Measurements from ENCODE around the gene DNAAF5.
"Not testable (repeated sequence)": the region's sequence is repeated elsewhere in the genome, so short reads cannot be mapped to it uniquely, and the experiment has no call there.

The DNAAF5 gene

GRCh38 chr7:748446-748845, 21.9 kb downstream of the DNAAF5 start:
- no peak for DNase-seq

- DNase-seq = no peak
Measured at GRCh38 chr7:749140-749551, 22.6 kb downstream of the DNAAF5 start.

DNA sequence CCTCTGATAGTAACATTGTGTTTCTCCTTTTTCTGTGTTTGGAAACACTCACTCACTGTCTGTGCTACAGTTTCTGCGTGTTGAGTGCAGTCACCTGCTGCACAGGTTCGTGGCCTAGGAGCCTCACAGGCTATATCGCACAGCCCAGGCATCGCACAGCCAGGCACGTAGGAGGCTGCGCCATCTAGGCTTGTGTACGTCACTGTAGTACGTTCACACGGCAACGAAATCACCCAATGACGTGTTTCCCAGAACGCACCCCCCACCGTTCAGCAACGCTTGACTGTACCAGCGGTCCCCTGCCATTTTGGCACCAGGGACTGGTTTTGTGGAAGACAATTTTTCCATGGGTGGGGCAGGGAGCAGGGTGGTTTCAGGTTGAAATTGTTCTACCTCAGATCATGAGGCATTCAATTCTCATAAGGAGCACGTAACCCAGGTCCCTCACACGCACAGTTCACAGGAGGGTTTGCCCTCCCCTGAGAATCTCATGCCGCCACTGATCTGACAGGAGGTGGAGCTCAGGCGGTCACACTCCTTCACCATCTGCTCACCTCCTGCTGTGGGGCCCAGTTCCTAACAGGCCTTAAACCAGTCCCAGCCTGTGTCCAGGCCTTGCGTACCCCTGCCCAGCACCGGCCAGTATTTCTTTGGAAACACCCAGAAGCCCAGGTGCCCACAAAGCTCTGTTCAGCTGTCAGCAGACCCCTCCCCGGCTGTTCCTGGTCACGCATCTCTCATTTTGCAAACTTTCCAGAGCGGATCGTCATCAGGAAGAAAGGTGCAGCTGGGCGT, 23.8 kb downstream of the DNAAF5 start:
- DNase-seq = no peak

DNA sequence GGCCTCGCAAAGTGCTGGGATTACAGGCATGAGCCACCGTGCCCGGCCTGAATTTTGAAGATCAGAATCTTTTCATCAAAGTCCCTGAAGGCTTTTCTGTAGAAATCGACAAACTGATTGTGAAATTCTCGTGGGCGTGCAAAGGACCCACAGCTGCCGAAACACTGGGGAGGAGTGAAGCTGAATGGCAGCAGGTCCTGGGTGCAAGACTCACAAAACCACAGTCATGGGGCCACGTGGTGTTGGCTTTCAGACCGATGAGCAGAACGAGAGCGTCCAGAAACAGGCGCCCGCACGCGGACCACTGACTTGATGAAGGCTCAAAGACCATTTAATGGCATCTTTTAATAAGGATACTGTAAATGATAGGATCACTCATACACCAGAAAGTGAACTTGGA, 25.3 kb downstream of the DNAAF5 start:
- no peak for DNase-seq

DNA sequence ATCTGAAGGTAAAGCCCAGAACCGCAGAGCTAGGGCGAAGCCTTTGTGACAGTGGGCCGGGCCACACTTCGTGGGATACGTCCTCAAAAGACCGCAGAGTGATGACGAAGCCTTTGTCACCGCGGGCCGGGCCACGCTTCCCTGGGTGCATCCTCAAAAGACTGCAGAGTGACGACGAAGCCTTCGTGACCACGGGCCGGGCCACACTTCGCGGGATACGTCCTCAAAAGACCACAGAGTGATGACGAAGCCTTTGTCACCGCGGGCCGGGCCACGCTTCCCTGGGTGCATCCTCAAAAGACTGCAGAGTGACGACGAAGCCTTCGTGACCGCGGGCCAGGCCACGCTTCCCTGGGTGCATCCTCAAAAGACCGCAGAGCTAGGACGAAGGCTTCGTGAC, 25.8 kb downstream of the DNAAF5 start:
- DNase-seq = not testable (repeated sequence)

DNA sequence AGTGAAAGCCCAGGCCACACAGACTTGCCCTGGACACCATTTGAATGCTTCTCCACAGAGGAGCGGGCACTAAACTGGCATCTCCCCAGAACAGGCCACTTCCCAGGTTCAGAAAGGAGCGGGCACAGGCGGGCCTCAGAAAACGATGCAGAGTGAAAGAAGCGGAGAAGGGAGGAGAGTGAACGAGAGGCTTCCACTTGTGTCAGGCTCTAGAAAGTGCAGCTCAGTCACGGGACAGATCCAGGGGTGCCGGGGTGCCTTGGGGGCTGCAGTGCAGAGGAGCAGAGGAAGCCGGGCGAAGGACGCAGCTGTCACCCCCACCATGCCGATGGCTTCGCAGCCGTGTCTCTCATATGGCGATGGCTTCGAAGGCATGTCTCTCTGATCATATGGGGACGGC, 26.7 kb downstream of the DNAAF5 start:
- no peak for DNase-seq

DNA sequence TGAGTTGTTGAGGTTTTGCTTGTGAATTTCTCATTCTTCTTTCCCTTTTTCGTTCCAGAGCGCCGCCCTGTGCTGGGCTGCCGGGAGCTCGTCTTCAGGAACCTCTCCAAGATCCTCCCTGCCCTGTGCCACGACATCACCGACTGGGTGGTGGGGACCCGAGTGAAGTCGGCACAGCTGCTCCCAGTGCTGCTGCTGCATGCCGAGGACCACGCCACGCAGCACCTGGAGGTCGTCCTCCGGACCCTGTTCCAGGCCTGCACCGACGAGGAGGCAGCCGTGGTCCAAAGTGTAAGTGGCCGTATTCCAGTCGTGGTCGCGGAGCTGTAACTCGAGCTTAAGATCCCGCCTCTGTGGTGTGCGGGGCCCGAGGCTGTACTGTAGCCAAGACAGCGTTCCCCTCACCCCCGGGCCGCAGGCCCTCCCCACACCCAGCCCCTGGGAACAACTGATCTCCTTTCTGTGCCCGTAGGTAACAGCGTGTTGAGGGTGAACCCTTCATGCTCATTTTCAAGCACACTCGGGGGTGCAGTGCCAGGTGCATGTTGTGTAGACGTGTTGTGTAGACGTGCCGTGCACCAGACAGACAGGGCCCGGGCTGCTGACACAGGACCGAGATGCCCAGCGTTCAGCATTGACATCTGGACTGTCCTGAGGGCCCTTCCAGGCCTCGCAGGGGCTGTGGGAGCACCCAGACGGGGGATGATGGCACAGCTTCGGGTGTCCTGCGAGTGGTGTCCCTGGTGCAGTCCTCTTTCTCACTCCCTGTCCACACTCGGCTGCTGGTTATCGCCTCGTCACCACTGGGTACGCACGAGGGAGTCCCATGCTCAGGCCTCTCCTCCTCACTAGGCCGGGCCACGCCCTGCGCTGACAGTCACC, 28.3 kb downstream of the DNAAF5 start:
- no peak for DNase-seq

DNA sequence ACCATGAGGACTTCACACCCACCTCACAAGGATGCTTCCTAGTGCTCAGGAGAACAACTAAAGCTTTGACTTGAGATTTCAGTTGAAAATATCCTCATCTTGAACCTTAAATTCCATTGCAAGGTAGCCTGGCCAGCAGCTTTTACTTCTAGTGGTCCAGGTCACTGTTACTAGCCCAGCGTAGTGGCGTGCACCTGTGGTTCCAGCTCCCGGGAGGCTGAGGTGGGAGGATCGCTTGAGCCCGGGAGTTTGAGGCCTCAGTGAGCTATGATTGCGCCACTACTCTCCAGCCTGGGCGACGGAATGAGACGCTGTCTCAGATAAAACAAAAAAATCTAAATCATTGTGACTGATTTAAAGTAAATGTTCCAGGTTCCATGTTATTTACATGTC, 28.9 kb downstream of the DNAAF5 start:
- no peak for DNase-seq

GRCh38 chr7:756231-756927, 29.9 kb downstream of the DNAAF5 start:
- DNase-seq = no peak

DNA sequence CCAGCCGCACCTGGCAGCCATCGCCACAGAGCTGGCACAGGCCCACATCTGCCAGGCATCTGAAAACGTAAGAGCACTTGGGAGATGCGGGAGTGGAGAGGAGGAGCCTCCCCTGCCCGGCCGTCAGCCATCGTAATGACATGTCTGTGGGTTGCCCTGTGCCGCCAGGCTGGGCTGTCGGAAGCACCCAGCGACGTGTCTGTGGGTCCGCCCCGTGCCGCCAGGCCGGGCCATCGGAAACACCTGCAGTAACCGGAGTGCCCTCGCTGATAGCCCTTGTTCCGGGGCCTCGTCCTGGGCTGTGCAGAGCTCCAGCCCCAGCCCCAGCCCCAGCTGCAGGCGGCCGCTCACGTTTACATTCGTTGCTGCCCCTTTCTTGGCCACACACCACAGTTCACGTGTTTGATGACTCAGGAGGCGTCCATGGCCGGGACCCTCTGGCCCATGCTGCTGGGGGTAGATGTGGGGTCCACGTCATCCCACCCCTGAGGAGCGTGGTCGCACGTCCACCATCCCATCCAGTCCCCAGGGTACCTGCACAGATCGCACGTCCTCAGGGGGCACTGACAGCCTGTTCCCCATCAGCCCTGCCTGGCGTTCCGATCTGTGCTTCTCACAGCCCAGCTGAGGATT, 30.5 kb downstream of the DNAAF5 start:
- DNase-seq = no peak

- DNase-seq = no peak
Measured at GRCh38 chr7:757741-758163, 31.3 kb downstream of the DNAAF5 start.

- no peak for DNase-seq
Measured at GRCh38 chr7:759569-759968, 33.1 kb downstream of the DNAAF5 start.

DNA sequence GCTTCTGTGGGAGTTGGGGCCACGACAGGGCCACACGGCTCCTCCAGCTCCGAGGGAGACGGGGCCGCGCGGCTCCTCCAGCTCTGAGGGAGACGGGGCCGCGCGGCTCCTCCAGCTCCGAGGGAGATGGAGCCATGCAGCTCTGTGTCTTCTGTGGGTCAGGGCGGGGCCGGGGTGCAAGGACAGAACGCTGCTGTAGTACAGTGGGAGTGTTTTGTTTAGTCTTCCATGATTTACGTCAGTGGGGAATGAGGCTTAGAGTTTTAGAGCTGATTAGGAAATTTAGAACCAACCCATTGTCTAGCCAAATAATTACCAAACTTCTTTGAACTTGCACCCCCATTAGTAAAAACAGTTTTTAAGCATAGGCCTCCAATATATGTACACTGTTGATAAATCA, 33.5 kb downstream of the DNAAF5 start:
- DNase-seq = no peak

GRCh38 chr7:761101-761500, 34.6 kb downstream of the DNAAF5 start:
- DNase-seq = no peak

GRCh38 chr7:761631-762030, 35.1 kb downstream of the DNAAF5 start:
- no peak for DNase-seq

DNA sequence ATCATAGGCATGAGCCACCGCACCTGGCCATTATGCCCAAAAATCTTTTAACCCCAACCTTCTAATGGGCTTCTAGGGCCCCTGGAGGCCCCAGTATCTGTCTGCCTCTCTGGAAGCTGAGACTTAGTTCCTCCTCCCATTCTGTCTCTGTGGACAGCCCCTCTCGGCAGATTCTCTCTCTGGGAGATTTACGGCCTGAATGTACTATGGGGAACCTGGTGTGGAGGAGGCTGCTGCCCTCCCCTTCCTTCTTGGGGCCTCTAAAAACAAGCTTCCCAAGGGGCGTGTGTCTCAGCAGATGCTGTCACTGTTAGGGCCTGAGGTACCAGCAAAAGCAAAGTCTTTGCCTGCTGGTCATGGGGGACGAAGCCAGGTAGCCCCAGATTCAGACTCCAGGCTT, 36.4 kb downstream of the DNAAF5 start:
- DNase-seq = no peak

DNA sequence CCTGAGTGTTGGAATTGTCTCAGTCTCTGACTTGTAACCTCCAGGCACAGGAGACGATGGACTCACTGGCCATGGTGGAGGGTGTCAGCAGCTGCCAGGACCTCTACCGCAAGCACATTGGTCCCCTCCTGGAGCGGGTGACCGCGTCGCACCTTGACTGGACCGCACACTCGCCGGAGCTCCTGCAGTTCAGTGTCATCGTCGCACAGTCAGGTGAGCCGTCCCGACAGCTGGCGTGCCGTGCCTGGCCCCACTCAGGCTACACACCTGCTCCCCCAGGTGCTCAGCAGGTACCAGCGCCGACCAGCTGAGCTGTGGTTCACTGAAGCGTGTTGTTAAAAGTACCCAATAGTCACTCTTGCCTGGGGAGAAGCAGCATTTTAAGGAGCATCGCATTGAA, 37.3 kb downstream of the DNAAF5 start:
- no peak for DNase-seq

DNA sequence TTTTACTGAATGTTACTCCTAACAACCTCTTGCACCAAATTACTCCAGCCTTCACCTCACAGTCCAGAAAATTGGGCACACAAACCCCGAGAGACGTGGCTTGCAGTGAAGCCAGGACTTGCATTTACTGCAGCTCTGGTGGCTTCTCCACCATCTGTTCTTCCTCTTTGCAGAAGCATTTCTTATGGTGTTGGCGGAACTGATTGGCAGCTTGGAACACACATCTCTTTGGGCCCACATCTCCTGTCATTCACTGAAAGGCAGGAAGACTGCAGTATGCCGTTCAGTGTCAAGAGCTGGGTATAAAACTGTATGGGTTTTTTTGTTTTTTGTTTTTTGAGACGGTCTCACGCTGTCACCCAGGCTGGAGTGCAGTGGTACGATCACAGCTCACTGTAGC, 38.9 kb downstream of the DNAAF5 start:
- DNase-seq = no peak

DNA sequence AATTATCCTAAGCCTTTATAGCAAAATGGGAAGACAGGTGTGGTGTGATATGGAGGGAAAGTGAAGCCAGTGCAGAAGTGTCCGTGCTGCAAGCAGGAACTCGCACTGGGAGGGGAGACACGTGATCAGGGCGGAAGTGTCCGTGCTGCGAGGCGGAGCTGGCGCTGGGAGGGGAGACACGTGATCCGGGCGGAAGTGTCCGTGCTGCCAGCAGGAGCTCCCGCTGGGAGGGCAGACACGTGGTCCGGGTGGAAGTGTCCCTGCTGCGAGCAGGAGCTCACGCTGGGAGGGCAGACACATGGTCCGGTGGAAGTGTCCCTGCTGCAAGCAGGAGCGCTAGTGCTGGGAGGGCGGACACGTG, 41.1 kb downstream of the DNAAF5 start:
- no peak for DNase-seq

DNA sequence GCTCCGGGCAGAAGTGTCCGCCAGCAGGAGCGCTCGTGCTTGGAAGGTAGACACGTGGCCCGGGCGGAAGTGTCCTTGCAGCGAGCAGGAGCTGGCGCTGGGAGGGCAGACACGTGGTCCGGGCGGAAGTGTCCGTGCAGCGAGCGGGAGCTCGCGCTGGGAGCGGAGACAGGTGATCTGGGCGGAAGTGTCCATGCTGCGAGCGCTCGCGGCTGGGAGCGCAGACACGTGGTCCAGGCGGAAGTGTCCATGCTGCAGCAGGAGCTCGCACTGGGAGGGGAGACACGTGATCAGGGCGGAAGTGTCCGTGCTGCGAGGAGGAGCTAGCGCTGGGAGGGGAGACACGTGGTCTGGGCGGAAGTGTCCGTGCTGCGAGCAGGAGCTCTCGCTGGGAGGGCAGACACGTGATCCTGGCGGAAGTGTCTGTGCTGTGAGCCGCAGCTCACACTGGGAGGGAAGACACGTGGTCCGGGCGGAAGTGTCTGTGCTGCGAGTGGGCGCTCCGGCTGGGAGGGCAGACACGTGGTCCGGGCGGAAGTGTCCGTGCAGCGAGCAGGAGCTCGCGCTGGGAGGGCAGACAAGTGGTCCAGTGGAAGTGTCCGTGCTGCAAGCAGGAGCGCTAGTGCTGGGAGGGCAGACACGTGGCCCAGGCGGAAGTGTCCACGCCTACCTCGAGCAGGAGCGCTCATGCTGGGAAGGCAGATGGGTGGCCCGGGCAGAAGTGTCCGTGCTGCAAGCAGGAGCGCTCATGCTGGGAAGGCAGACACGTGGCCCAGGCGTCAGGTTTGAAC, 41.6 kb downstream of the DNAAF5 start:
- DNase-seq = peak; percentile 8

DNA sequence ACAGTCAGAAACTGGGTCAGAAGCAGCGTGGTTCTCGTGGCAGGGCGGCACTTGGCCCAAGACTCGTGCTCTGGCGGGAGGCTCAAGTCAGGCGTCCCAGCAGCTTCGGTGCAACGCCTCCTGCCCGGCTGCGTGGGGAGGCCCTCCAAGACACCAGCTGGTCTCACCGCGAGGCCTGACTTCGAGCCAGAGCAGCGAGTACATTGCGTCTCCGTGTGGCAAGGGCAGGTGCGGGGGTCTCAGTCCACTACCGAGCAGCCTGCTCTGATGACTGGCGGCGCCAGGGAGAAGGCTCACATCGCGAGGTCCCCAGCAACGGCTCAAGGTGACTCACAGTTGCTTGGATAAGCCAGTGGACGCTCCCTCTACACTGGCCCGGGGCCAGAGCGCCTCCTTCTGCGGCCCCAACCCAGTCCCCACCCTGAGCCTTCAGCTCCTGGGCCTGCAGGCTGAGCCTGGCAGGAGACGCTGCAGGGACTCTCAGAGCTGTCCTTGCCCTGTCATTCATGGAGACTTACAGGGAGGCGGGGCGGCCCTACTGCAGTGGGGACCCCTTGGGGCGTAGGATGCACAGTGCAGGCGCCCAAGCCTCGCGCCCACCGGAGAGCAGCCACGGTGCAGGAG, 42.5 kb downstream of the DNAAF5 start:
- DNase-seq = peak; percentile 10

- DNase-seq = no peak
Measured at GRCh38 chr7:770336-770735, 43.8 kb downstream of the DNAAF5 start.
